GM10847 (cell line): ENCODE measurements around the gene SLC16A12.

Source experiments
- POLR2A ChIP-seq: IDR thresholded peaks from 2 replicates; pipeline ENCODE4 v1.6.1; 2011; ENCODE audit not compliant: insufficient read length; ENCODE audit errors: extremely low read depth

The SLC16A12 gene

DNA sequence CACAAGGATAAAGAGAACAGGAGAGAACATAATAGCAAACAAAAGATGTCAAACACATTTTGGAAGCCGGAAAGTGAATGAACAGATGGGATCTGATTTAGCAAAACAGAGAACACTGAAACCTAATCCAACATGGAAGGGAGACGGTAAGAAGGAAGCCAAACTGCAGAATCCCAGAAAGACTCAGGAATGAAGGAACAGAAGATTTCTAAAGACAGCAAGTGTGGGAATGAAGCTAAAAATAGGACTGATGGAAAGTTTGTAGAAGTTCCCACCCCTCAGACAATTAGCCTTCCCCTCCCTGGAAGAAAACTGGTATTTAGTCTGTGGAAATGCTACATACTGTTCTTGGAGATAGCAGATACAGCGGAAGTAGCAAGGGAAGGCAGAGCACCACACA lies 40.8 kb downstream of the SLC16A12 start:
- TF ChIP-seq POLR2A = no peak

DNA sequence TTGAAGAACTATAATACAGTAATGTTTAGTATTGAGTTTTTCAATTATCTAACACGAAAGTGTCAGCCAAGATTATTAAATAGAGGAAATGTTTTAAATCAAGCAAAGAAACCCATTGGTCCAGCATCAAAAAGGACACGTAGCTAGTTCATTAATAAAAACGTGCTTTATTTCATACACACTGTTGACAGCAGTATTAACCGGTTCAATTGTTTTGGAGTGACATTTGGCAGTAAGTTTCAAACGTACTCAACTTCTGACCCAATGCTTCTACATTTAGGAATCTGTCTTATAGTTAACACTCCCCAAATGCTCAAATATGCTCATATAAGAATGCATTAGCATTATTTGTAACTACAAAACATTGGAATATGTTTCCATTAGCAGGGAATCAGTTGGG lies 41.3 kb downstream of the SLC16A12 start:
- no peak for TF ChIP-seq POLR2A

DNA sequence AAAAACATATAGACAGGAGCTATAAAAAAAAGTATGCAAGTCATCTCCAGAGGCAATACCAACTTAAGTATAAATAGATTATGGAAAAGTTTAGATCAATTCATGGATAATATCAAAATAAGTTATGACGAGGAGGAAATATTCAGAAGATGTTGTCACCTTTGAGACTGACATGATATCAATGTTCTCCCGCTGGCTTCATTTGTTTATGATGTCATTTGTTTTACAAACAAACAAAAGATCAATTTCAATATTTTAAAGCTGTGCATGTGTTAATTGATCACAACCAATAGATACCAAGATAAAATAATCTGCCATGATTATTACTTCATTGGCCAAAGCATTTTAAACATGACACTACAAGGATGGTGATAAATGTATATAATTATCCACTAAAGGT lies 43.5 kb downstream of the SLC16A12 start:
- TF ChIP-seq POLR2A = no peak

DNA sequence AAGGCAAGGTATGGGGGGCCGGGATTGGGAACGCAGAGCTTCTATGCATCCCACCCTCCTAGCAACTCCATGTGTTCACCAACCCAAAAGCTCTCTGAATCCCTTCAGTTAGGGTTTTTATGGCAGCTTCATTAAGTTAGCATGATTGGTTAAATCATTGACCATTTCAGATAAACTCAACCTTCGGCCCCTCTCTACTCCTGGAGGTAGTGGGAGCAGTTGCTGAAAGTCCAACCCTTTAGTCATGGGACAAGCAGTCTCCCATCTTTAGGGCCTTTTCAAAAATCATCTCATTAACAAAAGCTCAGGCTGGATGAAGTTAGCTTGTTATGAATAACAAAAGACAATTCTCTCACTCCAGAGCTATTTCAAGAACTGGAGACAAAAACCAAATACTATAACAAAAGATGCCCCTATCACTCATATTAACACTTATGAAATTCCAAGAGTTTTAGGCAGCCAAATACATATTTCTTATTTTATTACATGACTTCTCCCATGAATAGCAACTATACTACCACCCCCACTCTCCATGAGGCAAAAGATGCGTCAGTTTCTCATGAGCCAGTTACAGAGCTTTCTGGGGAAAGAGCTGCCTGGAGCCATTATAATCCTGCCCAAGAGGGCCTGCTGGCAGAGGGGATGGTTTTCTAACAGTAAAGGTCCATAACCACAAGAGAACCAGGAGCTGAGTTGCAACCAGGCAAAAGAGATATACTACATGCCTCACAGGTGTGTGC lies 44.6 kb downstream of the SLC16A12 start:
- no peak for TF ChIP-seq POLR2A

- TF ChIP-seq POLR2A = no peak
Measured at GRCh38 chr10:89482256-89482655, 53.1 kb downstream of the SLC16A12 start.

GRCh38 chr10:89481662-89482061 lies 53.7 kb downstream of the SLC16A12 start:
- no peak for TF ChIP-seq POLR2A

GRCh38 chr10:89479771-89480446 lies 55.5 kb downstream of the SLC16A12 start:
- no peak for TF ChIP-seq POLR2A

- no peak for TF ChIP-seq POLR2A
Measured at GRCh38 chr10:89478739-89479654, 56.4 kb downstream of the SLC16A12 start.

DNA sequence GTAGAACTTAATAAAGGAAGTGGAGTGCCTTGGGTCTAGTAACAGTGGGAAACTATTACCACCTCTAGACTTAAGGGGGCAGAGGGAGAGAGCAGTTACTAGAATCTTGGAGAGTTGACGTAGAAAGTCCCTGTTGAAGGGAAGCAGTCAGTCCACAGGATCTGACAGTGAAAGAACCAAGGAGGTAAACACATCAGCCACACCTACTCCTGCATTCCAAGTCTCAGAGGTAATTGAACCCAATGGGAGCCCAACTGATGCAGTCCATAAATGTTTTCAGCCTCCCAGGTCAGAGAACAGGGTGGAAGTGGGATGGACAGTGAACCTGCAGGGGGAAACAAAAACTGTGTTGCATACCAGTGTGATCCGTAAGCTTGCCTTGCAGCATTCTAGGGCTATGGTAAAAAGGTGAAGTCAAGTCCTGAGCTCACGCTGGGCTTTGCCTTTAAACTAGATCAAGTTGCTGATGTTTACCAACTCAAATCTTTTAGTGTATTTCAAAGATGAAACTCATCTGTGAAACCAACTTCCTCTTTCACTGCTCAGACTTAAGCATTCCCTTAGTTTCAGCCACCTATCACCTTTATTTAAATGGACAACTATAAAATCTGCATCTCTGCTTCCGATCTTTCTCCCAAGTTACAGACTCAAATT lies 57.2 kb downstream of the SLC16A12 start:
- TF ChIP-seq POLR2A = no peak

DNA sequence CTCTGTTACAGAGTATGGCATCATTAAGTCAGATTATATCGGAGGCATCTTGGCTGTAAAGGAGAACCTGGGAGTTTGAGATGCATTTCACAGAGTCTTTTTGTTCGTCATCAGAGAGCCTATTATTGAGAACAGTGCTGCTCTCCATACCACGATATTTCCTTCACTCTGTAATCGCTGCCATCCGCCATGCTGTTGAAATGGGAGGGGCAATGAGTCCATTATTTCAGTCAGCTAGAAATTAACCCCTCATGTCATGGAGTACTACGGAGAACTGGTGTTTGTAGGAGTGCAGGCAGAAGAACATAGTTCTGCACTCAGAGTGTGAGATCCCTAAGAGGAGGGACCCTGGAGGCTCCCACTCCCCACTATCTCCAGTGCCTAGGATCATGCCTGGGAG lies 59.2 kb downstream of the SLC16A12 start:
- TF ChIP-seq POLR2A = no peak

DNA sequence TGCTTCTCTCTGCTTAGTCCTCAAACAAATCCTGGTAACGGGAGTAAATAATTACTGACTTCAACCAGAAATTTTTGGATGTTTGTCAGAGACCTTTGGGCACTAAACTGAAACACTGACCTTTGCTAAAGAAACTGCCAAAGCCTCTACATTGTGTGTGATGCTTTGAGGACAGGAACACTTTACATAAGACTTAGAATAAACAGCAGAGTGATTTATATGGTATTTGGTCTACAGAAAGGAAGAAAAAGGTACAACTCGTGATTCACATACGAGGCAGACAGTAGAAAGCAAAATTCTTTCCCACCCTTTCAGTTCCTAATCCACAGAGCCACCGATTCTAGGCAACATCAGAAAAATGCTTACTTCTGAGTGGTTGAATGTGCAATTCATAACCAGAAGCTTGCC lies 59.8 kb downstream of the SLC16A12 start:
- no peak for TF ChIP-seq POLR2A

DNA sequence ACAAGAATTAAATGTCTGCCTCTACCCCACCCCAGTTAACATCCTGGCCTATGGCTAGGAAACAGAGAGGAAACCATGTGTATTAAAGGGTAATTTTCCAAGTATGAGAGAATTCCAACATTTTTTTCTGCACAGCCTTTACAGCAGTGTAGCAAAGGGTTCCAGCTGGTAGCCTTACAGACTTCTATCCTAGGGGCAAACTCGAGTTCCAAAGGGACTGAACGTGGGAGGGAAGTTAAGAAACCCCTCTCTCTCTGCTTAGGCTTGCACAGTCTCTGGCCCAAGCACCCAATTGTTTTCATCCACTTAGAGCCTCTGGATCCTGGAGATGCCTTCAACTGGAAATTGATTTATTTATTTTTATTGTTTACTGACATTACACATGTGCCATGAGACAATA lies 60.3 kb downstream of the SLC16A12 start:
- TF ChIP-seq POLR2A = no peak

GRCh38 chr10:89474452-89474851 lies 60.9 kb downstream of the SLC16A12 start:
- TF ChIP-seq POLR2A = no peak

GRCh38 chr10:89471110-89471809 lies 64.1 kb downstream of the SLC16A12 start:
- no peak for TF ChIP-seq POLR2A

GRCh38 chr10:89470628-89471027 lies 64.8 kb downstream of the SLC16A12 start:
- TF ChIP-seq POLR2A = no peak
